IPS DF 4.7 (cell line): ENCODE measurements around the gene DHPS.
A peak's percentile ranks its signal among the peaks of the same experiment; 100 is the strongest.
"Not testable (repeated sequence)": the region's sequence is repeated elsewhere in the genome, so short reads cannot be mapped to it uniquely, and the experiment has no call there.

ENCODE experiments used
- DNase-seq: peaks from one replicate; pipeline ENCODE4 v3.0.0-alpha.2; 2013; ENCODE audit warnings: low spot score; ENCODE audit errors: extremely low read depth

Gene DHPS

GRCh38 chr19:12681074-12681987 lies at the start of gene DHPS:
DHPS (minus strand) TSS chr19:12681880; CDS start chr19:12681766, 114 bp downstream.
- DNase-seq, result peak; percentile 94

GRCh38 chr19:12731337-12731736 lies 49.7 kb upstream of the DHPS start:
- DNase-seq, result no peak

- no peak for DNase-seq
Measured at GRCh38 chr19:12730064-12730463, 48.4 kb upstream of the DHPS start.

- DNase-seq, result no peak
Measured at GRCh38 chr19:12727745-12728433, 46.2 kb upstream of the DHPS start.

GRCh38 chr19:12726988-12727316 lies 45.3 kb upstream of the DHPS start:
- DNase-seq, result no peak

GRCh38 chr19:12725612-12726011 lies 43.9 kb upstream of the DHPS start:
- not testable (repeated sequence) for DNase-seq

- no peak for DNase-seq
Measured at GRCh38 chr19:12723641-12724426, 42.2 kb upstream of the DHPS start, which contains the start of gene TNPO2. TNPO2 (minus strand) TSS chr19:12723932; CDS start chr19:12720977, 2,955 bp downstream.

GRCh38 chr19:12723381-12723640 lies 41.6 kb upstream of the DHPS start:
- DNase-seq, result no peak

GRCh38 chr19:12722566-12723380 lies 41.1 kb upstream of the DHPS start:
- no peak for DNase-seq

GRCh38 chr19:12721656-12722565 lies 40.2 kb upstream of the DHPS start:
- DNase-seq, result no peak

GRCh38 chr19:12720851-12721655 lies 39.4 kb upstream of the DHPS start:
- DNase-seq, result no peak

- no peak for DNase-seq
Measured at GRCh38 chr19:12720296-12720695, 38.6 kb upstream of the DHPS start.

- no peak for DNase-seq
Measured at GRCh38 chr19:12715929-12716328, 34.2 kb upstream of the DHPS start.

GRCh38 chr19:12715102-12715501 lies 33.4 kb upstream of the DHPS start:
- no peak for DNase-seq

GRCh38 chr19:12713304-12713703 lies 31.6 kb upstream of the DHPS start:
- DNase-seq, result not testable (repeated sequence)

GRCh38 chr19:12712077-12712476 lies 30.4 kb upstream of the DHPS start:
- not testable (repeated sequence) for DNase-seq

GRCh38 chr19:12711187-12711586 lies 29.5 kb upstream of the DHPS start:
- DNase-seq, result no peak

GRCh38 chr19:12708641-12709040 lies 27.0 kb upstream of the DHPS start:
- DNase-seq, result no peak

GRCh38 chr19:12706332-12706718 lies 24.6 kb upstream of the DHPS start:
- no peak for DNase-seq
